Transverse colon (tissue), 4 donors: ENCODE measurements around the gene TRPV2.

Experiments
- CTCF ChIP-seq, 5 experiments: fragments of 200-600 bp in 3 of 5; fragments of 450-650 bp in 2 of 5; sonication (generic) in 3 of 5; IDR thresholded peaks; 1 replicate in 2 of 5; 2 replicates in 3 of 5; pipeline ENCODE4 v1.5.1; 2016 to 2017; ENCODE audit warnings: antibody characterized with exemption in 5 of 5, inconsistent platforms in 3 of 5, mild to moderate bottlenecking in 2 of 5, moderate library complexity in 1 of 5
- EP300 ChIP-seq: sonication (generic); formaldehyde crosslinking; IDR thresholded peaks from one replicate; pipeline ENCODE4 v1.6.1; 2017; ENCODE audit warnings: antibody characterized with exemption, low read depth
- POLR2A ChIP-seq: fragments of 450-650 bp; IDR thresholded peaks from one replicate; pipeline ENCODE4 v1.6.1; 2016; ENCODE audit warnings: antibody characterized with exemption, mild to moderate bottlenecking, moderate library complexity
- POLR2AphosphoS5 ChIP-seq, 3 donors: sonication (generic); formaldehyde crosslinking; IDR thresholded peaks; one replicate each; pipeline ENCODE4 v1.6.1; 2016; ENCODE audit warnings: antibody characterized with exemption in 3 of 3

DNA sequence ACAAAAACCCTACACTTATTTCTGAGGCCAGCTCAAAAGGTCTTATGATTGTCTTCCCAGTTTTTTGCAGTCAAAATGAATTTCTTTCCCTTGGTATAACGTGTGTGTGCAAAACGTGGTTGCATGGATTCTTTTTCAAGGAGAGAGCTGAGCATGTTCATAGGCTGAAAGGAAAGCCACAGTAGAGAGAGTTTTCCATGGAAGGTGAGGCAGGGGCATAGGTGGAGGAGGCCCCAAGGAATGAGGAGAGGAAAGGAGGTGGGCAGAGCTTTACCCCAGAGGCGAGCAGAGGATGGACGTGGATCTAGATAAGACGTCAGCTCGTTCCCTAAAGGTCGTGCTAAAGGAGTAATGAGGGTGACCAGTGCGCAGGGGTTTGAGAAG, 22.8 kb downstream of the TRPV2 start:
- TF ChIP-seq CTCF (IDR thresholded peaks at IDR 0.05) = no peak
- TF ChIP-seq EP300 = no peak
- no peak for TF ChIP-seq POLR2AphosphoS5 (IDR thresholded peaks at IDR 0.05)
- TF ChIP-seq POLR2A = no peak
